Mesendoderm (in vitro differentiated cells): ENCODE results near the gene TSPAN11. TPM values are rescaled to one million over a fixed set of nuclear protein-coding genes. Genes with fewer than 3 reads are reported as not detected.

ENCODE experiments used
- DNase-seq: peaks from one replicate; pipeline ENCODE4 v3.0.0; 2013
- H2AK5ac ChIP-seq: 2 replicates; pipeline ENCODE4 v1.6.1; 2013; ENCODE audit warnings: low read length, inconsistent platforms
- H2BK120ac ChIP-seq: 2 replicates; pipeline ENCODE4 v1.6.1; 2013; ENCODE audit warnings: low read depth, mild to moderate bottlenecking, low read length, moderate library complexity, mixed read lengths
- H2BK15ac ChIP-seq: replicated peaks from 2 replicates; pipeline ENCODE4 v1.6.1; 2013; ENCODE audit warnings: low read depth, mild to moderate bottlenecking, moderate library complexity
- H2BK5ac ChIP-seq: 2 replicates; pipeline ENCODE4 v1.6.1; 2013; ENCODE audit warnings: low read length, inconsistent platforms
- H3K18ac ChIP-seq: 2 replicates; pipeline ENCODE4 v1.6.1; 2013; ENCODE audit warnings: mild to moderate bottlenecking, low read length, mixed read lengths
- H3K23ac ChIP-seq: one replicate; pipeline ENCODE4 v1.6.1; 2013; ENCODE audit warnings: low read length
- H3K27ac ChIP-seq: 2 replicates; pipeline ENCODE4 v1.5.1; 2013; ENCODE audit warnings: low read depth, mild to moderate bottlenecking, inconsistent platforms, low read length, moderate library complexity
- H3K27me3 ChIP-seq: 2 replicates; pipeline ENCODE4 v1.6.1; 2013; ENCODE audit warnings: low read length, control low read depth, mild to moderate bottlenecking, inconsistent platforms; ENCODE audit not compliant: insufficient read depth, poor library complexity
- H3K36me3 ChIP-seq: 2 replicates; pipeline ENCODE4 v1.6.1; 2013; ENCODE audit warnings: low read length, inconsistent platforms; ENCODE audit not compliant: control insufficient read depth, insufficient read depth
- H3K4ac ChIP-seq: one replicate; pipeline ENCODE4 v1.6.1; 2013; ENCODE audit warnings: low read depth, mild to moderate bottlenecking, low read length, moderate library complexity
- H3K4me1 ChIP-seq: 2 replicates; pipeline ENCODE4 v1.6.1; 2013; ENCODE audit warnings: low read depth, low read length, inconsistent platforms; ENCODE audit not compliant: control insufficient read depth
- H3K4me2 ChIP-seq: 2 replicates; pipeline ENCODE4 v1.6.1; 2013; ENCODE audit warnings: low read length
- H3K4me3 ChIP-seq: 2 replicates; pipeline ENCODE4 v1.5.1; 2013; ENCODE audit warnings: mild to moderate bottlenecking, low read length
- H3K56ac ChIP-seq: one replicate; pipeline ENCODE4 v1.6.1; 2013; ENCODE audit warnings: low read length
- H3K79me1 ChIP-seq: 2 replicates; pipeline ENCODE4 v1.6.1; 2013; ENCODE audit warnings: low read length, inconsistent platforms
- H3K79me2 ChIP-seq: 2 replicates; pipeline ENCODE4 v1.6.1; 2013; ENCODE audit warnings: mild to moderate bottlenecking, low read length; ENCODE audit not compliant: control insufficient read depth, insufficient read depth
- H3K9ac ChIP-seq: 2 replicates; pipeline ENCODE4 v1.6.1; 2013; ENCODE audit warnings: low read length, inconsistent platforms
- H4K5ac ChIP-seq: one replicate; pipeline ENCODE4 v1.6.1; 2013; ENCODE audit warnings: low read length
- H4K8ac ChIP-seq: one replicate; pipeline ENCODE4 v1.6.1; 2013; ENCODE audit warnings: low read depth, mild to moderate bottlenecking, control low read depth, low read length, moderate library complexity
- WGBS: extraction: QIAGEN DNeasy Blood & Tissue Kit; methylation state at CpG from one replicate; pipeline ENCODE4 v1.1.7; 2013; ENCODE audit warnings: low lambda C conversion rate, missing lambda C conversion rate; ENCODE audit not compliant: insufficient coverage; ENCODE audit errors: extremely low coverage; 5-methylcytosine and 5-hydroxymethylcytosine counted together
- polyA plus RNA-seq, 2 experiments: library from polyadenylated mRNA; stranded (reverse); fragments of 200-250 nt; gene quantifications; one replicate each; pipeline ENCODE4 v1.2.3, GENCODE V29; 2013

The TSPAN11 gene
- 0.76 TPM for polyA plus RNA-seq (2013, experiment 1 of 2)
- 0.53 TPM for polyA plus RNA-seq (2013, experiment 2 of 2)

GRCh38 chr12:30926243-30927221 lies at the start of gene TSPAN11:
Gene TSPAN11, plus strand, starts transcription at chr12:30926748. Its CDS starts 27,244 bp downstream, at chr12:30953992.
- peak within 1 kb of the TSS; percentile 9 for H3K4me3 ChIP-seq
- no peak within 1 kb of the TSS for H2AK5ac ChIP-seq
- H3K56ac ChIP-seq = peak within 1 kb of the TSS; percentile 84
- H3K79me1 ChIP-seq = no peaks in the 10 kb centered on the region
- H4K8ac ChIP-seq = no peak within 1 kb of the TSS
- no peak within 1 kb of the TSS for H3K27ac ChIP-seq
- H2BK5ac ChIP-seq = no peak within 1 kb of the TSS
- peak; percentile 64 for DNase-seq
- no peak within 1 kb of the TSS for H4K5ac ChIP-seq
- H3K4ac ChIP-seq = peak within 1 kb of the TSS; percentile 61
- no CpG with 5 or more reads among the region's 78 CpGs for WGBS
- H3K18ac ChIP-seq = peak within 1 kb of the TSS; percentile 43
- H3K23ac ChIP-seq = no peak within 1 kb of the TSS
- H3K4me1 ChIP-seq = peaks cover 3% of the 10 kb centered on the region
- peak within 1 kb of the TSS; percentile 19 for H2BK15ac ChIP-seq
- H3K79me2 ChIP-seq = no peaks in the 10 kb centered on the region
- peak within 1 kb of the TSS; percentile 66 for H3K9ac ChIP-seq
- H3K4me2 ChIP-seq = peak within 1 kb of the TSS; percentile 17
- no peaks in the 10 kb centered on the region for H3K36me3 ChIP-seq
- H3K27me3 ChIP-seq = no peaks in the 10 kb centered on the region
- H2BK120ac ChIP-seq = no peak within 1 kb of the TSS

- no peak overlapping the region for H3K23ac ChIP-seq
- H2AK5ac ChIP-seq = no peak overlapping the region
- no peaks in the 10 kb centered on the region for H3K79me2 ChIP-seq
- no peaks in the 10 kb centered on the region for H3K36me3 ChIP-seq
- H3K4me2 ChIP-seq = no peak overlapping the region
- H3K27ac ChIP-seq = no peak overlapping the region
- no peak overlapping the region for H3K4me3 ChIP-seq
- no peak for DNase-seq
- H4K5ac ChIP-seq = no peak overlapping the region
- no peaks in the 10 kb centered on the region for H3K27me3 ChIP-seq
- H2BK120ac ChIP-seq = no peak overlapping the region
- no peak overlapping the region for H3K9ac ChIP-seq
- H3K4ac ChIP-seq = no peak overlapping the region
- no peak overlapping the region for H4K8ac ChIP-seq
- H2BK15ac ChIP-seq = no peak overlapping the region
- H3K18ac ChIP-seq = no peak overlapping the region
- no peak overlapping the region for H3K56ac ChIP-seq
- no peaks in the 10 kb centered on the region for H3K4me1 ChIP-seq
- no CpG with 5 or more reads among the region's 7 CpGs for WGBS
- no peak overlapping the region for H2BK5ac ChIP-seq
- H3K79me1 ChIP-seq = no peaks in the 10 kb centered on the region
Observed at GRCh38 chr12:30877105-30877875, 49.3 kb upstream of the TSPAN11 start.

GRCh38 chr12:30878024-30878423 lies 48.5 kb upstream of the TSPAN11 start:
- H3K79me1 ChIP-seq = no peaks in the 10 kb centered on the region
- no peak overlapping the region for H4K5ac ChIP-seq
- no peak overlapping the region for H4K8ac ChIP-seq
- H3K27me3 ChIP-seq = no peaks in the 10 kb centered on the region
- no peak for DNase-seq
- H3K4me2 ChIP-seq = no peak overlapping the region
- H3K27ac ChIP-seq = no peak overlapping the region
- H2BK15ac ChIP-seq = no peak overlapping the region
- no peak overlapping the region for H3K18ac ChIP-seq
- no peaks in the 10 kb centered on the region for H3K36me3 ChIP-seq
- H2BK5ac ChIP-seq = no peak overlapping the region
- no peak overlapping the region for H3K4me3 ChIP-seq
- H2AK5ac ChIP-seq = no peak overlapping the region
- no peak overlapping the region for H2BK120ac ChIP-seq
- H3K4ac ChIP-seq = no peak overlapping the region
- no peaks in the 10 kb centered on the region for H3K79me2 ChIP-seq
- no peaks in the 10 kb centered on the region for H3K4me1 ChIP-seq
- WGBS = no CpG with 5 or more reads among the region's 2 CpGs
- no peak overlapping the region for H3K56ac ChIP-seq
- H3K23ac ChIP-seq = no peak overlapping the region
- no peak overlapping the region for H3K9ac ChIP-seq

GRCh38 chr12:30880061-30880460 lies 46.5 kb upstream of the TSPAN11 start:
- H3K79me1 ChIP-seq = no peaks in the 10 kb centered on the region
- H2BK5ac ChIP-seq = no peak overlapping the region
- H4K5ac ChIP-seq = no peak overlapping the region
- no peak overlapping the region for H2AK5ac ChIP-seq
- no peak for DNase-seq
- WGBS = no CpG with 5 or more reads among the region's 6 CpGs
- no peak overlapping the region for H3K56ac ChIP-seq
- no peak overlapping the region for H3K18ac ChIP-seq
- no peak overlapping the region for H3K27ac ChIP-seq
- no peak overlapping the region for H3K4me2 ChIP-seq
- H3K23ac ChIP-seq = no peak overlapping the region
- H3K36me3 ChIP-seq = no peaks in the 10 kb centered on the region
- H2BK120ac ChIP-seq = no peak overlapping the region
- no peaks in the 10 kb centered on the region for H3K27me3 ChIP-seq
- no peak overlapping the region for H4K8ac ChIP-seq
- H3K4me1 ChIP-seq = no peaks in the 10 kb centered on the region
- no peak overlapping the region for H3K4me3 ChIP-seq
- H2BK15ac ChIP-seq = no peak overlapping the region
- no peak overlapping the region for H3K9ac ChIP-seq
- no peak overlapping the region for H3K4ac ChIP-seq
- H3K79me2 ChIP-seq = no peaks in the 10 kb centered on the region

GRCh38 chr12:30880813-30881212 lies 45.7 kb upstream of the TSPAN11 start:
- H3K23ac ChIP-seq = no peak overlapping the region
- H3K4me3 ChIP-seq = no peak overlapping the region
- H3K79me1 ChIP-seq = no peaks in the 10 kb centered on the region
- no peak overlapping the region for H3K56ac ChIP-seq
- DNase-seq = no peak
- no peak overlapping the region for H3K4me2 ChIP-seq
- H3K36me3 ChIP-seq = no peaks in the 10 kb centered on the region
- H3K4ac ChIP-seq = no peak overlapping the region
- no peak overlapping the region for H2BK5ac ChIP-seq
- H3K79me2 ChIP-seq = no peaks in the 10 kb centered on the region
- no peak overlapping the region for H2BK120ac ChIP-seq
- no peak overlapping the region for H3K27ac ChIP-seq
- H4K5ac ChIP-seq = no peak overlapping the region
- no peak overlapping the region for H2BK15ac ChIP-seq
- H2AK5ac ChIP-seq = no peak overlapping the region
- H3K4me1 ChIP-seq = no peaks in the 10 kb centered on the region
- WGBS = no CpG with 5 or more reads among the region's 3 CpGs
- no peak overlapping the region for H4K8ac ChIP-seq
- H3K18ac ChIP-seq = no peak overlapping the region
- no peaks in the 10 kb centered on the region for H3K27me3 ChIP-seq
- no peak overlapping the region for H3K9ac ChIP-seq
